GM21786 (cell line): Measurements from ENCODE around the gene MAP4.
A peak's percentile ranks its signal among the peaks of the same experiment; 100 is the strongest.

Experiments
- ATAC-seq: cut with Tn5 transposase; IDR thresholded peaks from one replicate; pipeline ENCODE4 v1.9.1; 2021; ENCODE audit not compliant: unreplicated experiment

The MAP4 gene

DNA sequence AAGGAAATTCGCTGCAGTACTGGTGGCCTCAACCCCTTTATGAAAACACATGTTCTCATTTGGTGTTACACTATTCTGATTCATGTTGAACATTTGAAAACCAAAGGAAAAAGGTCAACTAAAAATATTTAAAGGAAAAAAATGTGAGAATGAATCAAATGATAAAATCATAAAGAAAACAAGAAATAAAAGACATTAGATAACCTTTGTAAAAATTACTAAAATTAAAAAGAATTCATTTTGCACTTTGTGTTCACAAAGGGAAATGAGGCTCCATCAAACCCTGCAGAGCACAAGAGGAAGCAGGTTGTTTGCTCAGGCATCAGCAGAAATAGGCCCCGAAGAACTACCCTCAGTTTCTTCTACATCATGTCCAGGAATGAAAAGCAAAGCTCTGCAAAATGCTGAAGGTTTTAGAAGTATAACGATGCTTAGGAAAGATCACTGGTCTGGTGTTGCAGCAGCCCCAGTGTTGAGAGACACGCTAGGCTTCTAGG, 41.2 kb downstream of the MAP4 start:
- no peak for ATAC-seq

- ATAC-seq, result no peak
Measured at GRCh38 chr3:47971081-47971480, 45.1 kb downstream of the MAP4 start.

GRCh38 chr3:47964740-47965139, 51.5 kb downstream of the MAP4 start:
- ATAC-seq, result no peak

DNA sequence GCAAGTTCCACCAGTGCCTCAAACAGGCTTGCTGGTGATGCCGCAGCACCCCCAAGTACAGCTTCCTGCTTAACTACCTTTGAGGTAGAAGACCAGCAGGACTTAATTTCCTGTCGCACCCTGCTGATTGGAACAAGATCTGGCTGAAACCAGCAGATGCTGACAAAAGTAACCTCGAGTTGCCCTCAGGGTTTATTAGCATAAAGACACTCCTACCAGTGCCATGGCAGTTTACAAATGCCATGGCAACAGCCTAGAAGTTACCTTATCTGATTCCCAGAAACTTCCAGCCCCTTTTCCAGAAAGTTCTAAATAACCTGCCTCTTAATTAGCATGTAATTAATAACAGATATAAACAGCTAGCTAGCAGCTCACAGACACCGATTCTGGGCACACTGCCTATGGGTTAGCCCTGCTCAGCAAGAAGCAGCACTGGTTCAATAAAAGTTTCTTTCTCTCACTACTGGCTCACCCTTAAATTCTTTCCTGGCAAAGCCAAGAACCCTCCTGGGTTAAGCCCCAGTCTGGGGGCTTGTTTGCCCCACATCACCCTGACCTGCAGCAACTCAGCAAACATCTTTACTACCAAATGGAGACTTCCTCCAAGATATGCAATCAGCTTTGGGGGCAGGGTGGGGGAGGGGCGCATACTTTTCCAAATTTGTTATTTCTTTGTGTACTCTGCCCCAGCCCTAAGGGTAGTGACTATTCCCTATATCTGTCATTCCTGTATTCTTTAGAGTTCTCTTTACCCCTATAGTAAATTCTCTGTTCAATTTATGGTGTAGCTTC, 54.2 kb downstream of the MAP4 start:
- ATAC-seq, result no peak

DNA sequence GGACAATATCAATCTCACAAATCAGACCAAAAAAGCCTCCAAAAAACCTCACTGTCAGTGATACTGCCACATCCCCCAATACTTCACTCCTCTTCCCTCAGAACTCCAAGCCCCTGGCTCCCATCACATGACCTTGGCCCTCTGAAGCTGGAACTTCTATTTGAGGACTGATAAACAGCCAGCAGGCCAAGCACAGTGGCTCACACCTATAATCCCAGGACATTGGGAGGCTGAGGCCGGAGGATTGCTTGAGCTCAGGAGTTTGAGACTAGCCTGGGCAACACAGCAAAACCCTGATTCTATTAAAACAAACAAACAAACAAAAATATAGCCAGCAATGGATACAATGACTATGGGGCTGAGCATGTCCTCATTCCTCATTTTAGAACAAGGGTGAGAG, 55.2 kb downstream of the MAP4 start:
- ATAC-seq, result no peak

DNA sequence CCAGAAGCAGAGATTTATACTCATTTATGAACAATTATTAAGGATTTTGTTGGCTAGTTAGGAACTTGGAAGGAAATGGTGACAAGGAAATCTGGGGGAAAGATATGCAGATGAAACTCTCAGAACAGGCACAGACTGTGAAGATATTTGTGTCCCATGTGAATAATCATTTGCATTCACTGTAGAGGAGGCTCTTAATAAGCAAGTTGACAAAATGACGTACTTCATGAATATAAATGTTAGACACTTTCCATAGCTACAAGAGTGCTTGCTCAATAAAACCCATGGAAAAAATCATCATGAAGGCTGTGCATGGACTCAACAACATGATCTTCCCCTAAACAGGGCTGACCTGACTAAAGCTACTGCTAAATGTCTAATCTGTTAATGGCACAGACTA, 59.7 kb downstream of the MAP4 start:
- no peak for ATAC-seq

GRCh38 chr3:47954567-47954966, 61.6 kb downstream of the MAP4 start:
- ATAC-seq, result no peak

DNA sequence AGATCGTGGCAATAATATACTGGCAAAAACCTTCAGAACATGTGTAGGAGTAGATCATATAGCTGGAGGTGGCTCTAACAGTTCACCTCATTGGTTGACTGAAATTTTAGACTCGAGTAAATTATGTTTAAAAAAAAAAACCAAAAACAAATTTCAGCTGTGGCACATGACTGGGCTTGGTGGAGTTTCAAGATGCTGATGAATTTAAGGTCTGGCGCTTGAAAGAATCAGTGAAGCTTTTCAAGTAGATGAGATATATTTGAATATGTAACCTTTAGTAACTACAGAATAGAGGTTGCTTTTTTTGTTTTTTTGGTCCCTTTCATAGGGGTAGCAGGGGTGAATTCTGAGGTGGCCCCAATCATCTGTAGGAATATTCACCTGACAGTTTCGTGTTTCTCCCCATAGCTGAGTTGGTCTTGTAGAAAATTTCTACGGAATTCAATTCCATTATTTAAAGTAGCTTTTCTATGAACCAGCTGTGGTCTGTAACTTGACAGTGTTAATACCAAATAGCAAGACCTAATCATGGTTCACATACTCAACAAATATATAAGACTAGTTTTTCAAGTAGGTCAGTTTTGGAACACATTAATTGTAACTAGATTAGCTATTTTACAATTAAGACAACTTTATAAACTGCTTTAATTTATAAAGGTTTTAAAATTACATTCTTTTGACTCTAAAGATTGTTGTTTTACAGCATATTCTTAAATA, 65.6 kb downstream of the MAP4 start:
- ATAC-seq, result peak; percentile 29

GRCh38 chr3:47949979-47950378, 66.2 kb downstream of the MAP4 start:
- ATAC-seq, result peak; percentile 77

GRCh38 chr3:47940232-47940631, 76.0 kb downstream of the MAP4 start:
- no peak for ATAC-seq

GRCh38 chr3:47932421-47932820, 83.8 kb downstream of the MAP4 start:
- ATAC-seq, result no peak

DNA sequence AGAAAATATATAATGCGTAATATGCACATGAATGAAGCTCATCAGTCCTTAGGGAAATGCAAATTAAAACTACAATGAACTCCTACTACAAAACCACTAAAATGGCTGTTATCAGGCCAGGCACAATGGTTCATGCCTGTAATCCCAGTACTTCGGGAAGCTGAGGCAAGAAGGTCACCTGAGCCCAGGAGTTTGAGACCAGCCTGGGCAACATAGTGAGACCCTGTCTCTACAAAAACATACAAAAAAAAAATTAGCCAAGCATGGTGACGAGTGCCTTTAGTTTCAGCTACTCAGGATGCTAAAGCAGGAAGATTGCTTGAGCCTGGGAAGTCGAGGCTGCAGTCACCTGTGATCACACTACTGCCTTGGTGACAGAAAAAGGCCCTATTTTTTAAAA, 85.2 kb downstream of the MAP4 start:
- no peak for ATAC-seq

DNA sequence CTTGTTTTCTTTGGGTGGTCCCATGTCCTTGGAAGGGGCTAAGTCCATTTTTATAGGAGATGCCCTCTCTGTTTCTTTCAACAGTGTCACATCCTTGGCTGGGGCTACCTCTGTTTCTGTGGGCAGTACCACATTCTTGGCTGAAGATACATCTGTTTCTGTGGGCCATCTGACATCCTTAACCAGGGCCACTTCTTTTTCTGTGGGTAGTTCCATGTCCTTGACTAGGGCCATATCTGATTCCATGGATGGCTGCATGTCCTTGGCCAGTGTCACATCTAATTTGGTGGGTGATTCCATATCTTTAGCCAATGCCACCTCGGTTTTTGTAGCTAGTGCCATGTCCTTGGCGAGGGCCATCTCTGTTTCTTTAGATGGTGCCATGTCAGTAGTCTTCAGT, 99.5 kb downstream of the MAP4 start:
- no peak for ATAC-seq

GRCh38 chr3:47916201-47916600, 100.0 kb downstream of the MAP4 start:
- ATAC-seq, result no peak

DNA sequence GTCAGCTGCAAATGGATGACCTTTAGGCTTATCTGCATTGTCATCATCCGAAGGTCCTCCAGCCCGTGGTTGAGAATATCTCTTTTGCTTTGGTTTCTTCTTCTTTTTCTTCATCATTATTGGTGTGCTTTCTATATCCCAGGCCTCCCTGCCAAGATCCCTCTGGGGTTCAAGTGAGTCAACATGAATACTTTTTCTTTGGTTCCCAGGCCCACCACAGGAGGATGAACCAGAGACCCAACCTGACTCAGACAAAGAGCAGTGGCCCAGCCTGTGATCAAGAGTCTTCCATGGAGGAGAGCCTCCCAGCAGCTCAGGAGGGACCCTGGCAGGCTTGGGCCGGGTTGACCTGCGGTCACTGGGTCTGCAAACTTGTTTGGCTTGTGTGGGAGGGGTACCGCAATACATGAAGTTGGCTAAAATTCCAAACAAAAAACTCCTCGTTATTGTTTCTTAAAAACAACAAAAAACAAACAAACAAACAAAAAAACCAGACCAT, 104.2 kb downstream of the MAP4 start:
- ATAC-seq, result no peak

- no peak for ATAC-seq
Measured at GRCh38 chr3:47910777-47911440, 105.3 kb downstream of the MAP4 start.

GRCh38 chr3:47910233-47910632, 106.0 kb downstream of the MAP4 start:
- no peak for ATAC-seq

GRCh38 chr3:47909607-47910006, 106.6 kb downstream of the MAP4 start:
- no peak for ATAC-seq

DNA sequence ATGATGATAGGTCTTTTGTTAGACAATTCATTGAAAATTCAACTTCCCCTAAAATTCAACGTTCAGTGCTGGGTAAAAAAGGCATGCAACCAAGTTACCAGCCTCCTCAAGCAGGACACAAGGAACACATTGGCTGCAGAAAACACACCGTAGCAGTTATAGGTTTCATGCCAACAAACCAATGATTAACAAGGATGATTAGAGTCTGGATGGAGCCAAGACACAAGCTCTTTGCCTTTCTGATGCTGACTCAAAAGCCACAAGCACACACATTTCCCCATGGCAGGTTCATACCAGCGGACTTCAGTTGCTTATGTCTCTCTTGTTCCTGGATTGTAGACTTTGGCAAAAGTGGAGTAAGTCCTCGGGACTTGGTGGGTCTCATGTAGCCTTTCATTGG, 107.5 kb downstream of the MAP4 start:
- no peak for ATAC-seq

DNA sequence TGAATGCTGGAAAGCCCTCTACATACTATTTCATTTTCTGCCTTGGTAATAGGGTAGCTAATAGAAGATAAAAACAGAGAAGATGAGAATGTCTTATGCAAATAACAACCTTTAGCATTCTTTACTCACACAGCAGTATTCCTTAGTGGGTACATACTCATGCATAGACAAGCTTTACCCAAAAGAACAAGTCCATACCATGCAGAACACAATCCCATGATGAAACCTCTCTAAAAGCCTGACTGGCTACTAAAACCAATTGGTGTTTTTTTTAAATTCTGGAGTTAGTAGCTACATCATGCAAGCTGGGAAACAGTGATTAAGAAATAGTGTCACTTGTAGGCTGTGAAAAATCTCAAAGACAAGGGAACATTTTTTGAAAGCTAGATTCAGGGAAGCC, 108.4 kb downstream of the MAP4 start:
- no peak for ATAC-seq

DNA sequence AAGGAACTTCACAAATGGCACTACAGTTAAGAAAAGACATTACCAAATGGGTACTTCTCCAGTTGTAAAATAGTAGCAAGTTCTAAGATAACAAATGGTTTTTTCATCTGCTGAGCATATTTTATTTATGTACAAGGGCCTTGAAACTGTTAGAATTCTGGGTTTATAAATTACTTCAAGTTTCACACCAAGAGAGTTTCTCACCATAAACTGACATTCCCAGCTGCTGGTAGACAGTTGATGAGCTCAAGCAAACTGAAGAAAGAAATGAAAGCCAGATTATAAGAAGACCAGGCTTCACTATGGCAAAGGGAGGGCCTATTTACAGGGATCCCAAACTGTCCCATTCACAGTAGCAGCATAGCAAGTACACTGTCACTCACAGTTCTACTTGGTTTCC, 113.5 kb downstream of the MAP4 start:
- no peak for ATAC-seq
